B cell (primary cell): ENCODE data around the gene LRRC45. TPM values are rescaled to one million over a fixed set of nuclear protein-coding genes. Genes with fewer than 3 reads are reported as not detected.

ENCODE experiments used
- ATAC-seq: fragments of 200-7000 bp; cut with Tn5 transposase; one replicate; pipeline ENCODE4 v1.10.0; 2021; ENCODE audit warnings: low read depth, mild to moderate bottlenecking, moderate number of reproducible peaks, moderate library complexity
- CTCF ChIA-PET: fragments of 350-600 bp; sonication (Branson Sonifier 250); formaldehyde crosslinking; loops from one replicate; lab custom pipeline; 2021; ENCODE audit warnings: antibody characterized with exemption, inconsistent platforms; lab: Charles Lee
- POLR2A ChIA-PET: fragments of 350-600 bp; sonication (Branson Sonifier 250); formaldehyde crosslinking; loops from one replicate; lab custom pipeline; 2021; ENCODE audit warnings: antibody characterized with exemption; lab: Charles Lee
- DNase-seq: peaks from one replicate; pipeline ENCODE4 v3.0.0; 2013
- H2AFZ ChIP-seq: 2 replicates; pipeline ENCODE4 v1.6.1; 2012; ENCODE audit warnings: mild to moderate bottlenecking, low read depth, low read length; ENCODE audit not compliant: insufficient read depth, poor library complexity, severe bottlenecking
- H3K27ac ChIP-seq, 2 donors: 1 replicate in 1 of 2; 2 replicates in 1 of 2; pipeline ENCODE4 v1.5.1; 2012 to 2013; ENCODE audit warnings: low read length in 2 of 2, mild to moderate bottlenecking in 2 of 2, moderate library complexity in 1 of 2
- H3K27me3 ChIP-seq, 4 experiments: fragments of 200-600 bp in 1 of 4; sonication (generic) in 1 of 4; replicated peaks in 1 of 4; 1 replicate in 2 of 4; 2 replicates in 2 of 4; pipeline versions ENCODE4 v1.6.1 to v1.7.0; 2013 to 2016; ENCODE audit warnings: low read length in 3 of 4, mild to moderate bottlenecking in 2 of 4, mixed read lengths in 1 of 4, moderate library complexity in 1 of 4; ENCODE audit not compliant: insufficient read depth in 4 of 4, control insufficient read depth in 3 of 4; ENCODE audit errors: control extremely low read depth in 1 of 4
- H3K36me3 ChIP-seq, 2 experiments: replicated peaks in 1 of 2; 1 replicate in 1 of 2; 2 replicates in 1 of 2; pipeline versions ENCODE4 v1.6.1 to v1.7.1; 2013; ENCODE audit warnings: low read length in 1 of 2; ENCODE audit not compliant: insufficient read depth in 2 of 2, control insufficient read depth in 1 of 2; ENCODE audit errors: control extremely low read depth in 1 of 2, extremely low read depth in 1 of 2
- H3K4me1 ChIP-seq, 2 donors: fragments of 200-600 bp in 1 of 2; sonication (generic) in 1 of 2; 1 replicate in 1 of 2; 2 replicates in 1 of 2; pipeline versions ENCODE4 v1.5.1 to v1.6.1; 2013 to 2017; ENCODE audit warnings: low read length in 2 of 2; ENCODE audit not compliant: control insufficient read depth in 2 of 2, insufficient read depth in 2 of 2
- H3K4me2 ChIP-seq: replicated peaks from 2 replicates; pipeline ENCODE3; 2012; ENCODE audit warnings: mild to moderate bottlenecking, low read depth, low read length; ENCODE audit not compliant: poor library complexity, severe bottlenecking
- H3K4me3 ChIP-seq, 5 experiments: fragments of 200-600 bp in 1 of 5; sonication (generic) in 1 of 5; 1 replicate in 3 of 5; 2 replicates in 2 of 5; pipeline versions ENCODE4 v1.5.1 to v1.7.0; 2011 to 2016; ENCODE audit warnings: low read length in 4 of 5, mild to moderate bottlenecking in 4 of 5, low read depth in 2 of 5, control low read depth in 1 of 5, moderate library complexity in 1 of 5; ENCODE audit not compliant: insufficient read depth in 1 of 5; ENCODE audit errors: control extremely low read depth in 1 of 5, extremely low read depth in 1 of 5
- H3K79me2 ChIP-seq: fragments of 200-600 bp; sonication (generic); one replicate; pipeline ENCODE4 v1.6.0; 2016; ENCODE audit warnings: low read length; ENCODE audit not compliant: control insufficient read depth, insufficient read depth
- H3K9ac ChIP-seq: fragments of 200-600 bp; sonication (generic); 2 replicates; pipeline ENCODE4 v1.6.1; 2017; ENCODE audit warnings: mild to moderate bottlenecking, low read length, moderate library complexity
- H3K9me3 ChIP-seq, 3 donors: one replicate each; pipeline versions ENCODE4 v1.6.1 to v1.7.1; 2013; ENCODE audit warnings: low read length in 2 of 3; ENCODE audit not compliant: control insufficient read depth in 2 of 3, insufficient read depth in 1 of 3; ENCODE audit errors: control extremely low read depth in 1 of 3
- H4K20me1 ChIP-seq: 2 replicates; pipeline ENCODE4 v1.6.0; 2012; ENCODE audit warnings: mild to moderate bottlenecking, low read length; ENCODE audit not compliant: insufficient read depth, control insufficient read depth, poor library complexity, severe bottlenecking
- H3K27ac Mint-ChIP-seq: one replicate; pipeline ENCODE4 v1.8.0; 2021; ENCODE audit warnings: mixed read lengths
- H3K27me3 Mint-ChIP-seq: one replicate; pipeline ENCODE4 v1.8.0; 2021; ENCODE audit warnings: mixed read lengths
- H3K4me1 Mint-ChIP-seq: one replicate; pipeline ENCODE4 v1.8.0; 2021; ENCODE audit warnings: mixed read lengths
- H3K4me3 Mint-ChIP-seq: one replicate; pipeline ENCODE4 v1.8.0; 2021; ENCODE audit warnings: mixed read lengths
- H3K9me3 Mint-ChIP-seq: one replicate; pipeline ENCODE4 v1.8.0; 2022; ENCODE audit warnings: mixed read lengths; ENCODE audit not compliant: insufficient read depth
- CTCF ChIP-seq: fragments of 200-600 bp; IDR thresholded peaks from one replicate; pipeline ENCODE4 v1.8.0; 2022; ENCODE audit warnings: antibody characterized with exemption, mild to moderate bottlenecking
- EZH2 ChIP-seq: IDR thresholded peaks from 2 replicates; pipeline ENCODE4 v1.6.1; 2012; ENCODE audit warnings: borderline replicate concordance, low read depth, mild to moderate bottlenecking, moderate library complexity, low read length; ENCODE audit not compliant: insufficient read depth, poor library complexity, severe bottlenecking
- WGBS: methylation state at CpG from one replicate; pipeline ENCODE4 v1.1.5; 2013; ENCODE audit warnings: missing lambda C conversion rate; ENCODE audit not compliant: insufficient coverage; 5-methylcytosine and 5-hydroxymethylcytosine counted together
- intact Hi-C: fragments of 100-400 bp; cut with micrococcal nuclease; formaldehyde crosslinking; loops from one replicate; pipeline ENCODE4 v1.10.0; 2022
- polyA plus RNA-seq: library from polyadenylated mRNA; depleted of rRNA; stranded (reverse); fragments of >200 nt; gene quantifications from 2 replicates; pipeline ENCODE4 v1.2.3, GENCODE V29; 2012
- total RNA-seq, 2 donors: library from RNA; stranded (reverse); fragments of 120-200 nt in 1 of 2; gene quantifications; 1 replicate in 1 of 2; 2 replicates in 1 of 2; pipeline versions ENCODE4 v1.2.3 to v1.2.4, GENCODE V29; 2013 to 2022

The LRRC45 gene
- total and polyA plus RNA-seq, 2 donors (not counting 1 experiment from before 2014, with no cell fraction given): 19.4 to 19.6 TPM

GRCh38 chr17:82034371-82035011, 11.4 kb downstream of the LRRC45 start:
- no peak for TF ChIP-seq EZH2
- H3K9me3 Mint-ChIP-seq: no peaks in the 10 kb centered on the region
- POLR2A ChIA-PET: no interaction called here
- H3K4me3 ChIP-seq: no peak overlapping the region
- WGBS: 95% methylated on average over 23 of the region's 23 CpGs
- H3K9ac ChIP-seq: no peak overlapping the region
- H3K36me3 ChIP-seq: no peaks in the 10 kb centered on the region
- H2AFZ ChIP-seq: no peak overlapping the region
- peaks cover 33% of the 10 kb centered on the region for H3K4me1 Mint-ChIP-seq
- H3K4me3 Mint-ChIP-seq: peak overlapping the region; percentile 90
- intact Hi-C loops: loop anchor here (10.0 kb wide), 1 partner anchor 520 kb away; no protein-coding TSS in a partner anchor
- no peak overlapping the region for H3K27ac ChIP-seq
- DNase-seq (no peak), ATAC-seq (no peak)
- no peaks in the 10 kb centered on the region for H3K27me3 Mint-ChIP-seq
- peaks cover 14% of the 10 kb centered on the region for H3K79me2 ChIP-seq
- peaks cover 0 to 12% (median 0%) of the 10 kb centered on the region in 3 donors for H3K9me3 ChIP-seq
- peaks cover 0 to 23% (median 3%) of the 10 kb centered on the region in 4 experiments for H3K27me3 ChIP-seq
- H4K20me1 ChIP-seq: peaks cover 42% of the 10 kb centered on the region
- no peak overlapping the region for H3K4me2 ChIP-seq
- CTCF ChIA-PET: interaction anchor here (1.7 kb wide), 1 partner anchor 75 kb away, joined by 13 read pairs; no protein-coding TSS in a partner anchor
- peaks cover 31 to 40% of the 10 kb centered on the region in 2 donors for H3K4me1 ChIP-seq
- no peak overlapping the region for H3K27ac Mint-ChIP-seq

DNA sequence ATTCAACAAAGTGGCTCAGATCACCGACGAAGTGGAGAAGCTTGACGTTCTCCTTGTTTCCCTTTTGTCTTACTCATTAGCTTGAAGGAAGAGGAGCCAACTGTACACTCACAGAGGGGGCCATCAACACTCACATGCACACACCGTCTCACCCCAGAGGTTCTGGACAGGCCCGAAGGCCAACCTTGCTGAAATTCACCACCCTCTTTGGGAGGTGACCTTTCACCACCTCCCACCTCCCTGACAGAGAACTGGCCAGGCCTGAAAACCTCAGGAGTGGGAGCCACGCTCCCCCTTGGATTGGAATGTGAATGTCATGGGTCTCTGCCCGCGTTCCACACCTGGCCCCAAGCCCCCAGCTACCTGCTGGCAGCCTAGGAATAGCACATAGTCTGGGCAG, 12.4 kb downstream of the LRRC45 start:
- peaks cover 0 to 7% (median 0%) of the 10 kb centered on the region in 3 donors for H3K9me3 ChIP-seq
- ATAC-seq: no peak
- H3K36me3 ChIP-seq: no peaks in the 10 kb centered on the region
- H3K4me3 ChIP-seq: no peak overlapping the region
- CTCF ChIA-PET: interaction anchor here (0.8 to 1.7 kb wide), 2 partner anchors 14 to 76 kb away, joined by 3 to 13 read pairs; no protein-coding TSS in a partner anchor
- POLR2A ChIA-PET: no interaction called here
- Mint-ChIP-seq H3K9me3 (no peaks in the 10 kb centered on the region), H3K27ac (peak overlapping the region; percentile 7), H3K4me1 (peaks cover 25% of the 10 kb centered on the region), H3K27me3 (no peaks in the 10 kb centered on the region), H3K4me3 (peak overlapping the region; percentile 90)
- no peak for DNase-seq
- peaks cover 14% of the 10 kb centered on the region for H3K79me2 ChIP-seq
- H3K4me2 ChIP-seq: no peak overlapping the region
- peaks cover 22 to 31% of the 10 kb centered on the region in 2 donors for H3K4me1 ChIP-seq
- no peak overlapping the region for H3K27ac ChIP-seq
- H3K27me3 ChIP-seq: peaks cover 0 to 14% (median 3%) of the 10 kb centered on the region in 4 experiments
- no peak overlapping the region for H3K9ac ChIP-seq
- TF ChIP-seq EZH2 (no peak), CTCF (no peak)
- 100% methylated on average over 3 of the region's 8 CpGs for WGBS
- intact Hi-C loops: loop anchor here (10.0 kb wide), 1 partner anchor 519 kb away; no protein-coding TSS in a partner anchor
- no peak overlapping the region for H2AFZ ChIP-seq
- H4K20me1 ChIP-seq: peaks cover 32% of the 10 kb centered on the region
